OCI-LY7 (cell line): ENCODE results near the gene NAV2. TPM values are rescaled to one million over a fixed set of nuclear protein-coding genes. Genes with fewer than 3 reads are reported as not detected.

Source experiments
- BruUV-seq: library from RNA; stranded (reverse); fragments of 400-500 nt; replicated peaks from 2 replicates; lab custom pipeline; 2021; lab: Mats Ljungman, UMichigan
- CTCF ChIA-PET: fragments of 300-600 bp; sonication (Branson Sonifier 250); formaldehyde crosslinking; loops from one replicate; lab custom pipeline; 2022; ENCODE audit warnings: antibody characterized with exemption; ENCODE audit not compliant: unreplicated experiment; lab: Charles Lee
- POLR2A ChIA-PET: fragments of 300-600 bp; sonication (Branson Sonifier 250); formaldehyde crosslinking; loops from one replicate; lab custom pipeline; 2022; ENCODE audit warnings: antibody characterized with exemption; lab: Charles Lee
- DNase-seq: peaks from one replicate; pipeline ENCODE4 v3.0.0-alpha.2; 2015; ENCODE audit warnings: low spot score
- H2AFZ ChIP-seq: fragments of 200-600 bp; sonication (generic), shearing (Covaris generic); 2 replicates; pipeline ENCODE4 v1.6.1; 2014; ENCODE audit warnings: mild to moderate bottlenecking, antibody characterized with exemption, low read length, moderate library complexity
- H3K27ac ChIP-seq: fragments of 200-600 bp; sonication (generic); 2 replicates; pipeline ENCODE4 v1.5.1; 2014; ENCODE audit warnings: mixed run types, low read depth, mild to moderate bottlenecking, moderate library complexity, low read length, inconsistent platforms; ENCODE audit not compliant: poor library complexity, severe bottlenecking
- H3K36me3 ChIP-seq: fragments of 200-600 bp; sonication (generic); 2 replicates; pipeline ENCODE4 v1.6.1; 2014; ENCODE audit warnings: mild to moderate bottlenecking, antibody characterized with exemption, low read length, moderate library complexity, mixed read lengths; ENCODE audit not compliant: insufficient read depth
- H3K4me1 ChIP-seq: fragments of 200-600 bp; sonication (generic); 2 replicates; pipeline ENCODE4 v1.5.1; 2014; ENCODE audit warnings: mild to moderate bottlenecking, low read length; ENCODE audit not compliant: insufficient read depth, poor library complexity, severe bottlenecking
- H3K4me2 ChIP-seq: fragments of 200-600 bp; sonication (generic); 2 replicates; pipeline ENCODE4 v1.6.1; 2014; ENCODE audit warnings: mild to moderate bottlenecking, low read length
- H3K4me3 ChIP-seq: fragments of 200-600 bp; sonication (generic); 2 replicates; pipeline ENCODE4 v1.5.1; 2014; ENCODE audit warnings: mild to moderate bottlenecking, low read depth, low read length; ENCODE audit not compliant: poor library complexity, severe bottlenecking
- H3K79me2 ChIP-seq: fragments of 200-600 bp; sonication (generic); 2 replicates; pipeline ENCODE4 v1.6.1; 2016; ENCODE audit warnings: low read depth, mild to moderate bottlenecking, low read length, moderate library complexity, mixed read lengths; ENCODE audit not compliant: insufficient read depth
- H3K9me2 ChIP-seq: fragments of 200-600 bp; sonication (generic); 2 replicates; pipeline ENCODE4 v1.6.1; 2016; ENCODE audit warnings: mild to moderate bottlenecking, low read length, mixed read lengths; ENCODE audit not compliant: insufficient read depth
- H3K9me3 ChIP-seq: fragments of 200-600 bp; sonication (generic); 2 replicates; pipeline ENCODE4 v1.6.1; 2014; ENCODE audit warnings: mild to moderate bottlenecking, mixed run types, low read length, mixed read lengths
- H4K20me1 ChIP-seq: fragments of 200-600 bp; sonication (generic); 2 replicates; pipeline ENCODE4 v1.6.1; 2014; ENCODE audit warnings: mild to moderate bottlenecking, antibody characterized with exemption, low read length, moderate library complexity, mixed read lengths; ENCODE audit not compliant: insufficient read depth
- EZH2phosphoT487 ChIP-seq: fragments of 200-600 bp; sonication (generic); IDR thresholded peaks from 2 replicates; pipeline ENCODE4 v1.6.1; 2018; ENCODE audit warnings: low read depth, borderline replicate concordance, mild to moderate bottlenecking, mixed run types, antibody characterized with exemption, low read length, moderate library complexity, mixed read lengths
- intact Hi-C: fragments of 100-400 bp; cut with micrococcal nuclease; formaldehyde crosslinking; loops from one replicate; pipeline ENCODE4 v1.10.0; 2022; ENCODE audit not compliant: unreplicated experiment
- total RNA-seq, 2 experiments: library from RNA; depleted of rRNA in 1 of 2; stranded (reverse); fragments of >200 nt in 1 of 2; shearing (Covaris generic) in 1 of 2; gene quantifications; 2 replicates each; pipeline ENCODE4 v1.2.3, GENCODE V29; 2014 to 2022
- TF ChIP-seq, protein P1 (sequence below): fragments of 200-600 bp; sonication (generic); conservative IDR thresholded peaks from 2 replicates; pipeline ENCODE4 v1.5.1; 2014; ENCODE audit warnings: mild to moderate bottlenecking, antibody characterized with exemption, low read length, moderate library complexity, mixed read lengths

Gene NAV2
- total RNA-seq, 2 experiments from 2014 or later, result 0.06 to 0.68 TPM

GRCh38 chr11:19735157-19735908 is 22.7 kb downstream of the NAV2 start:
- intact Hi-C loops, result no loop called here
- Histone ChIP-seq H3K4me2 (no peak overlapping the region), H3K4me3 (no peak overlapping the region), H2AFZ (no peak overlapping the region), H3K4me1 (no peaks in the 10 kb centered on the region), H3K27ac (no peak overlapping the region), H3K9me3 (no peaks in the 10 kb centered on the region), H3K79me2 (no peaks in the 10 kb centered on the region), H3K36me3 (no peaks in the 10 kb centered on the region), H3K9me2 (no peaks in the 10 kb centered on the region), H4K20me1 (no peaks in the 10 kb centered on the region)
- BruUV-seq, result no TSS peak
- DNase-seq, result no peak
- ChIA-PET POLR2A (no interaction called here), CTCF (no interaction called here)
- no peak for TF ChIP-seq EZH2phosphoT487
- TF ChIP-seq, protein P1, sequence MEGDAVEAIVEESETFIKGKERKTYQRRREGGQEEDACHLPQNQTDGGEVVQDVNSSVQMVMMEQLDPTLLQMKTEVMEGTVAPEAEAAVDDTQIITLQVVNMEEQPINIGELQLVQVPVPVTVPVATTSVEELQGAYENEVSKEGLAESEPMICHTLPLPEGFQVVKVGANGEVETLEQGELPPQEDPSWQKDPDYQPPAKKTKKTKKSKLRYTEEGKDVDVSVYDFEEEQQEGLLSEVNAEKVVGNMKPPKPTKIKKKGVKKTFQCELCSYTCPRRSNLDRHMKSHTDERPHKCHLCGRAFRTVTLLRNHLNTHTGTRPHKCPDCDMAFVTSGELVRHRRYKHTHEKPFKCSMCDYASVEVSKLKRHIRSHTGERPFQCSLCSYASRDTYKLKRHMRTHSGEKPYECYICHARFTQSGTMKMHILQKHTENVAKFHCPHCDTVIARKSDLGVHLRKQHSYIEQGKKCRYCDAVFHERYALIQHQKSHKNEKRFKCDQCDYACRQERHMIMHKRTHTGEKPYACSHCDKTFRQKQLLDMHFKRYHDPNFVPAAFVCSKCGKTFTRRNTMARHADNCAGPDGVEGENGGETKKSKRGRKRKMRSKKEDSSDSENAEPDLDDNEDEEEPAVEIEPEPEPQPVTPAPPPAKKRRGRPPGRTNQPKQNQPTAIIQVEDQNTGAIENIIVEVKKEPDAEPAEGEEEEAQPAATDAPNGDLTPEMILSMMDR, result no peak

- Histone ChIP-seq H3K9me3 (no peaks in the 10 kb centered on the region), H3K79me2 (no peaks in the 10 kb centered on the region), H3K4me3 (no peak overlapping the region), H3K36me3 (no peaks in the 10 kb centered on the region), H3K9me2 (no peaks in the 10 kb centered on the region), H4K20me1 (no peaks in the 10 kb centered on the region), H3K4me2 (no peak overlapping the region), H2AFZ (no peak overlapping the region), H3K27ac (no peak overlapping the region), H3K4me1 (no peaks in the 10 kb centered on the region)
- DNase-seq, result no peak
- intact Hi-C loops, result no loop called here
- POLR2A ChIA-PET, result no interaction called here
- no peak for TF ChIP-seq EZH2phosphoT487
- TF ChIP-seq, protein P1, result no peak
- CTCF ChIA-PET, result no interaction called here
- no TSS peak for BruUV-seq
Observed at GRCh38 chr11:19735909-19736498, 23.4 kb downstream of the NAV2 start.

- H3K4me3 ChIP-seq, result no peak overlapping the region
- BruUV-seq, result no TSS peak
- DNase-seq, result no peak
- TF ChIP-seq, protein P1, result no peak
- no peaks in the 10 kb centered on the region for H3K36me3 ChIP-seq
- intact Hi-C loops, result no loop called here
- no peak overlapping the region for H3K4me2 ChIP-seq
- no peaks in the 10 kb centered on the region for H3K9me2 ChIP-seq
- no peaks in the 10 kb centered on the region for H3K4me1 ChIP-seq
- H3K9me3 ChIP-seq, result no peaks in the 10 kb centered on the region
- ChIA-PET POLR2A (no interaction called here), CTCF (no interaction called here)
- no peaks in the 10 kb centered on the region for H3K79me2 ChIP-seq
- no peak overlapping the region for H3K27ac ChIP-seq
- no peak overlapping the region for H2AFZ ChIP-seq
- H4K20me1 ChIP-seq, result no peaks in the 10 kb centered on the region
Observed at GRCh38 chr11:19736831-19737230, 24.2 kb downstream of the NAV2 start.
